ENCODE results near the gene WDR27.

DNA sequence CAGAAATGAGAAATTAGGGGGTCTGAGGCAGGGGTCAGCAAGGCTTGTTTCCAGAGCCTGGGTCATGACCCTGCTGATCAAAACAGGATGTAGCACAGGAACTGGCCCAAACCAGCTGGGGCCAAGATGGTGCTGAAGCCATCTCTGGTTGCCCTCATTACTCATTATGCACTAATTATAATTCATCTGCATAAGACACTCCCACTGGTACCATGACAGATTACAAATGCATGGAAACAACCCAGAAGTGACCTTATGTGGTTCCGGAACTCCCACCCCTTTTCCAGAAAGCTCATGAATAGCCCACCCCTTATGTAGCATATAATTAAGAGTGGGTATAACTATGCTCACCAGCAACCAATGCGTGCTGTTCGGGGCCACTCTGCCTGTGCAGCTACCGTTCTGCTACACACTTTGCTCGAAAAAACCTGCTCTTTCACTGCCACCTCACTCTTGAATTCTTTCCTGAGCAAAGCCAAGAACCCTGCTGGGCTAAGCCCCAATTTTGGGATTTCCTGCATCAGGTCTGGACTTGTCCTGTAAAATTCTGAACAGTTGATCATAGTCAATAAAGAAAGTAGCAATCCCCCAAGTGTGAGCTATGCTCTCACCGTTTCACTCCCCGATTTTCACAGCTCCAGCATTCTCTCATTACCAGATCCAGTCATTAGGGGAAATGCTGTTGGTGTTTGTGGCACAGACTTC is 122.3 kb downstream of the WDR27 start:
- TF ChIP-seq RFX5 (IDR thresholded peaks at IDR 0.05; ENCODE audit: low read depth, low read length) (no peak), CREB1 (IDR thresholded peaks at IDR 0.05; ENCODE audit: low read depth) (no peak), EZH2 (IDR thresholded peaks at IDR 0.05; ENCODE audit: borderline replicate concordance, control insufficient read depth, low read depth, low read length) (no peak), SMC3 (IDR thresholded peaks at IDR 0.05; ENCODE audit: borderline replicate concordance, low read length) (no peak), POLR2A (IDR thresholded peaks at IDR 0.05; ENCODE audit: low read depth, low read length) (no peak), TARDBP (IDR thresholded peaks at IDR 0.05; ENCODE audit: borderline replicate concordance) (no peak), RELA (IDR thresholded peaks at IDR 0.05; ENCODE audit: borderline replicate concordance, partially characterized antibody) (no peak), FOXM1 (IDR thresholded peaks at IDR 0.05; ENCODE audit: low read depth, low read length) (no peak)
- TF ChIP-seq, protein P1, sequence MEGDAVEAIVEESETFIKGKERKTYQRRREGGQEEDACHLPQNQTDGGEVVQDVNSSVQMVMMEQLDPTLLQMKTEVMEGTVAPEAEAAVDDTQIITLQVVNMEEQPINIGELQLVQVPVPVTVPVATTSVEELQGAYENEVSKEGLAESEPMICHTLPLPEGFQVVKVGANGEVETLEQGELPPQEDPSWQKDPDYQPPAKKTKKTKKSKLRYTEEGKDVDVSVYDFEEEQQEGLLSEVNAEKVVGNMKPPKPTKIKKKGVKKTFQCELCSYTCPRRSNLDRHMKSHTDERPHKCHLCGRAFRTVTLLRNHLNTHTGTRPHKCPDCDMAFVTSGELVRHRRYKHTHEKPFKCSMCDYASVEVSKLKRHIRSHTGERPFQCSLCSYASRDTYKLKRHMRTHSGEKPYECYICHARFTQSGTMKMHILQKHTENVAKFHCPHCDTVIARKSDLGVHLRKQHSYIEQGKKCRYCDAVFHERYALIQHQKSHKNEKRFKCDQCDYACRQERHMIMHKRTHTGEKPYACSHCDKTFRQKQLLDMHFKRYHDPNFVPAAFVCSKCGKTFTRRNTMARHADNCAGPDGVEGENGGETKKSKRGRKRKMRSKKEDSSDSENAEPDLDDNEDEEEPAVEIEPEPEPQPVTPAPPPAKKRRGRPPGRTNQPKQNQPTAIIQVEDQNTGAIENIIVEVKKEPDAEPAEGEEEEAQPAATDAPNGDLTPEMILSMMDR (IDR thresholded peaks at IDR 0.05 in 2 of 3, conservative IDR thresholded peaks at IDR 0.05 in 1 of 3; ENCODE audit: control insufficient read depth in 2 of 3, extremely low read depth in 1 of 3, insufficient read depth in 1 of 3, low read depth in 3 of 3, low read length in 3 of 3): no peak
